T47D (cell line): ENCODE results near the gene CLNK.

ENCODE experiments used
- DNase-seq, 2 experiments: peaks; one replicate each; pipeline versions ENCODE4 v3.0.0 to v3.0.0-alpha.2; 2011 to 2012; ENCODE audit warnings: low read depth in 1 of 2, low spot score in 1 of 2
- JUND ChIP-seq: IDR thresholded peaks from 2 replicates; pipeline ENCODE4 v1.6.1; 2012; ENCODE audit warnings: low read depth
- in situ Hi-C: cut with HindIII; loops from 2 replicates; pipeline ENCODE4 v1.10.0; 2016; ENCODE audit warnings: low sequenced_read_pairs, low pct_unique_long_range_greater_than_20kb

The CLNK gene

DNA sequence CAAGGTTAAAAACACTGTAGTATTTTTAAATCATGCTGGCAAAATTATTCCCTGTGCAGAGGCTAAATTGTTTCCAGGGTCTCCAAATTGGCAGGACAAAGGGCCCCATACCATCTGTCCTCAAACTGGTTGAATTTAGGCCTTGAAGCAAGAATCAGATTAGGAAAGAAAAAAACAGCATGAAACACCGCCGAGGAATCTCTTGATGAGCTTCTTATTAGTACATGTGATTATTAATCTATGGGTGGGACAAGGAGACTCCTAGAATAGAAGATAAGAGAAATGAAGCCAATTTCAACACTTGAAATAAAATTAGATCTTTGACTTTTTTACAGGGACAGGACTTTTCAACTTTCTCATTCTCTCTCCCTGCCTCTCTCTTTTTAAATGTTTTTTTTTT, 7.1 kb upstream of the CLNK start:
- no peak for DNase-seq
- TF ChIP-seq JUND, result no peak

GRCh38 chr4:10690185-10690907, 5.8 kb upstream of the CLNK start:
- in situ Hi-C loops, result no loop called here
- TF ChIP-seq JUND, result no peak
- no peak for DNase-seq

More for the DNA sequence above, 7.1 kb upstream of the CLNK start:
- in situ Hi-C loops, result no loop called here

DNA sequence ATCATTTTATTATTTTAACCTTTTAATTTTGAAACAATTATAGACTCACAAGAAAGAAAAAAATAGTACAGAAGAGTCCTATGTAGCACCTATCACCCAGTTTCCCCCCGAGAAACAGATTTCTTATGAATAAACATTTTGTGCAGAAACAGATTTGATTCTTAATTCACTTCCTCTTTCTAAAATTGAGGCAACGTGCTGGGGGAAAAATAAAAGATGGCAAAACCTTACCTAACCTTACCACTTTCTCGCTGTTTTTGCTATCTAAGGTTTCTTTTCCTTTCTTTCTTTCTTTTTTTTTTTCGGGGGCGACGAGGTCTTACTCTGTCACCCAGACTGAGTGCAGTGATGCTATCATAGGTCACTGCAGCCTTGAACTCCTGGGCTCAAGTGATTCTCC, 4.3 kb upstream of the CLNK start:
- no peak for TF ChIP-seq JUND
- no peak for DNase-seq
- in situ Hi-C loops, result no loop called here

DNA sequence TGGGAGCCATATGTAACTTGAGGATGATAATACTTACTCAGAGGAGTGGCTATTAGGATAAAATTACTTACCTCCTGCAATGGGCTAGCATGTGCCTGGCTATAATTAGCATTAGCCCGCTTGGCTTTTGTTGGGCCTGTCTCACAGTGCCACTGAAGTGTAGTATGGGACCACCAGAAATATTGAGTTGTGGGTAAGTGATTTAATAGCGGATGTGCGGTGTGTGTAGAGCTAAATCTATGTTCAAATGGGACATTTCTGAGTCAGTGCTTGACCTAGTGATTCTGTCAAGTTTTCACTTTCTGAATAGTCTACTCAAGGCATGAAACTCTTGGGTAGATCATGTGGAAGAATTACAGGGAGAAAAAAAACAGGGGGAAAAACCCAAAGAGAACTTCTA, 3.5 kb upstream of the CLNK start:
- in situ Hi-C loops, result no loop called here
- no peak for DNase-seq

DNA sequence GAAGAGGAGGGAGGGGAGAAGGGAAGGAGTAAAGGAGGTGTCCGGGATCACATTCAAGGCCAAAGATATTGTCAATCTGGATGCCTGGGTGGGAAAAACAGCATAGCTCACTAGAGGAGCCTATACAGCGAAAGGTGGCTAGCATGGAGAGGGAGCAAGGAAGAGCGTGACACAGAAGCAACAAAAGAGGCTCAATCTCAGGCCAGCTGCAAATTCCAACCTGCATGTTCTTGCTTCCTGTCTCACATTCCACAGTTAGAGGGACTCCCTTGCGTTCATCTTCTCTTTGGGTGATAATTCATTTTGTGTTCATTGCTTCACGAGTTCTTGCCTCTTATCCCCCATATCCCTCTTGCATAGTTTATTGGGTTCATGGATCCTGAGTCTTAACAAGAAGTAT, 3.0 kb upstream of the CLNK start:
- in situ Hi-C loops, result no loop called here
- no peak for DNase-seq
- TF ChIP-seq JUND, result no peak

More for the DNA sequence above, 3.5 kb upstream of the CLNK start:
- TF ChIP-seq JUND, result no peak

DNA sequence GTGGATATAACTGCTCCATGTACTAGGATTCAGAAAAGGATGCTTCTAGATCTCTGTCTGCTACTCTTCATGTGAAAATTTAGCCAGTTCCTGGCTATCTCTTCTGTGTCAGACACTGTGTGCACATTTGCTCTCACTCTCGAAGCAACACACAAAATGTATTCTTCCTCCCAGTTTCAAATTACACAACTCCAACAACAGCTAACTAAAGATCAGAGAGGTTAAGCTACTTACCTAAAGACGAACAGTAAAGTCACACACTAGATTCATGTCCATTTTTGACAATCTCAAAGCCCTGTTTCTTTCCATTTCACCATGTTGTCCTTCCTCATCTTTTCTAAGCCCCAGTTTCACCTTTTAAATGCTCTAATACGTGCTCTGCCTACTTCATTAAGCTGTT, 2.2 kb downstream of the CLNK start:
- DNase-seq, result no peak
- TF ChIP-seq JUND, result no peak
- in situ Hi-C loops, result no loop called here

DNA sequence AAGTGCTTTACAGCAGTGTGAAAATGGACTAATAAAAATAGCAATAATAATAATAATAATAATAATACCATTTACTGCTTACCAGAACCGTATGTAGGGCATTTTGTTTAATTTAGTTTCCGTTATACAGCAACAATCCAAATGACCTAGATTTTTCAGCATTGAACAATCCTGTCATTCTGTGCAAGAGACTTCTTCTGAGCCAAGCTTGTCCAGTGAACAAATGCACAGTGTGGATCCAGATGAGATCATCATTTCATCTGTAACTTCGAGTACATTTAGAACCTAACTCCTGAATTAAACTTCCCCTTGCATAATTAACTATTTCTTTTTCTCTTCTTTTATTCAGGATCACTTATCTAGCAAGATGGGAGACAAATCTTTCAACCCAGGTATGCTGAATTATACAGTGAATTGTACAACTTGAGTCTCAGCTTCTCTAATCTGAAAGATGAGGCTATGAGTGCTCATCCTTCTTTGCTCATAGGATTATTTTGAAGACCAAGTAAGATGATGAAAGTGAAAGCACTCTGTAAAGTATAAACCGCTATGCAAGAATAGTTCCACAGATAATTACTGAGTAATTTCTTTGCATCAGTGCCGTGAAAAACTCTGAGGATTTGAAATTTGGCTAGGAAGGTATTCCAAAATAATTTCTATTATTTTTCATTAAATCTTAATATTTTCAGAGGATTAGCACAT, 6.6 kb downstream of the CLNK start:
- no peak for TF ChIP-seq JUND
- in situ Hi-C loops, result no loop called here
- DNase-seq, result no peak

DNA sequence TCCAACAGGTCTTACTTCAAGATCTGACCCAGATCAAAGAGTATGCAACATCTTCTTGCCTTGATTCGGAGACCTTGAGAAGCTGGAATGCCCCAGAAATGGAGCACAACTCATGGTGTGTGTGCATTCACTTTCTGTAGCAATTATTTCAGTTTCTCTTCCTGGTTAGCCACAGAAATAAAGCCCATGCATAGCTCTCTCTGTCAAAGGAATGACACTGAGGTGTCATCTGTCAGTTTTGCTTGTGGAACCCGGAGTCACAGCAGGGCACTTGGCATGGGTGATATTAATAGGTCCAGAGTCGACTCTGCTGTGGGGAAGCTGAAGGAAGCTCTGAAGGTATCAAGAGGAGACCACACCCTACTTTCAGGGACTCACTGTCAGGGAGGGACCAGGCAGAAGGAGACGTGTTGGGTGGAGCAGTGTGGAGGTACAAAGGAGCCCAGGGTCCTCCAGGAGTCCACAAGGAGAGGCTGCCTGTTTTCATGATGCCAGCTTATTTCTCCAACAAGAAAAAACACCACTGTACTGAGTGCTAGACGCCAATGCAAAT, 10.7 kb downstream of the CLNK start:
- no peak for DNase-seq
- in situ Hi-C loops, result no loop called here

GRCh38 chr4:10672379-10672778, 12.2 kb downstream of the CLNK start:
- no peak for TF ChIP-seq JUND
- in situ Hi-C loops, result no loop called here
- no peak for DNase-seq

More for the DNA sequence above, 10.7 kb downstream of the CLNK start:
- no peak for TF ChIP-seq JUND

- DNase-seq, result no peak
- TF ChIP-seq JUND, result no peak
- in situ Hi-C loops, result no loop called here
Observed at GRCh38 chr4:10671799-10672198, 12.8 kb downstream of the CLNK start.

- no peak for DNase-seq
- in situ Hi-C loops, result no loop called here
- TF ChIP-seq JUND, result no peak
Observed at GRCh38 chr4:10671366-10671765, 13.2 kb downstream of the CLNK start.

DNA sequence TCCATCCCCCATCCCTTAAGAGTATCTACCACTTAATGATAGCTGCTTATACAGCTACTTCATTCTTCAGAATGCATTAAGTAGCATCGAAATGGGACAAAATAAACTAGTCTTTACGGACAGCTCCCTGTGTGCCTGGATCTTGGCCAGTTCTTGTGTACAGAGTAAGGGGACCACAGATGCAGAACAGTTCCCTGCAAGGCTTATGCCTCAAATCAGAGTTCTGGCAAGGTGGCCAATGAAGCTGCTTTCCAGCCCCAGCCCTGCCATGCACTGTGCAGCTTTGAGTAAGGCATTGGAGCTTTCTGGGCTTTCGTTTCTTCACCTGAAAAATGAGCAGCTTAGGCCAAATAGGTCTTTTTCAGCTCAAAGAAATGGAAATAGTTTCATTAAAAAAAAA, 14.2 kb downstream of the CLNK start:
- in situ Hi-C loops, result no loop called here
- TF ChIP-seq JUND, result no peak
- DNase-seq, result no peak

DNA sequence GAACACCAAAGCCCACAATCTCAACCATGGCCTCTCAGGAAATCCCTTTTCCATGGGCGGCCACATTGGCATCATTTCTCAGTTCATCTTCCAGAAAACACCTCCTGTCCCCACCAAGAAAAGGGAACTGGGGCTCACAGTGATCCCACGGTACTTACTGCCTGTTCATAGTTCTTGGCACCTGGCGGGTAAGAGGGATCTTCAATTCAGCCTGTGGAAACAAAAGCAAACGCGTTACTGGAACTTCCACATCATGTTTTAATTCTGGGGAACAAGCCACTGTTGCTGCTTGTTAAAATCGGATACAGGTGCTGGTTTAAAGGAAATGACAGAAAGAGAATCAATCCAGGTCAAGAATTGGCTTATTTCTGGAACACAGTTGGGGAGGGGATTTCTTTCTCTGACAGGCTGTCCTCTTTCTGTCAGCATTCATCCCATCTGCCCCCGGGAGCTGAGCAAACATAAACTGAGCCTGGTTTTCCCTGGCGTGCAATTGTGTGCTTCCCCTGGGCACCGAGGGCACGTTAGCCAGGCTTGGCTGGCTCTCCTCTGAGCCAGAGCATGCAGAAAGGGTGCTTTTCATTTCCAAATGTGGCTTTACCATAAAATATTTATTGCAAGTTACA, 16.8 kb downstream of the CLNK start:
- DNase-seq, result no peak
- TF ChIP-seq JUND, result no peak
- in situ Hi-C loops, result no loop called here

GRCh38 chr4:10666616-10667015, 18.0 kb downstream of the CLNK start:
- in situ Hi-C loops, result no loop called here
- TF ChIP-seq JUND, result no peak
- DNase-seq, result no peak
